ENCODE measurements around the gene C3orf22.

C3orf22 gene

DNA sequence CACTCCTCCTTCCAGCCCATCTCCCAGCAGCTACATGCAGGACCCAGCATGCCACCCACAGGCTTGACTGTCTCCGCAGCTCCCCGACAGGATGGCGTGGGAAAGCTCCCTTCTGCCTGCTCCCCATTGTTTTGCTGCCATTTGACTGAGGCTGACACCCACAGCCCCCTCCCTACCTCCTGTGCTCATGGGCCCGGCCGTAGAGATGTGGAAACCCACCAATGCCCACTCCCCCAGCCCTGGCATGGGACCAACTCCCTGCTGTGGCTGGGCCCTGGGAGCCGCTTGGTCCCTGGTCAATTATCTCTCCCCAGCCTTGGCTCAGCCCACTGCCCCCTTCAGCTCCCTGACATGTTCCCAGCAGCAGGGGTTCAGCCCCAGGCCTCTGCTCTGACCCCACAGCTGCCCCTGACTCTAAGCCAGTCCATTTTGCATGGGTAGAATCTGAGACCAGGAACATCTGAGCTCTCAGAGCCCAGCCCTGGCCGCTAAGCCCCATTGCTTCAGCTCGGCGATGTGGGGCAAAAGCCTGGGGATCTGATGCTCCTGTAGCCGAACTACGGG is 8.2 kb downstream of the C3orf22 start:
- Histone ChIP-seq H3K9me3 (replicated peaks; ENCODE audit: insufficient read depth, low read length) (no peaks in the 10 kb centered on the region), H3K4me2 (ENCODE audit: low read depth, low read length) (no peak overlapping the region), H3K9me2 (replicated peaks; ENCODE audit: insufficient read depth, low read length) (no peaks in the 10 kb centered on the region), H4K20me1 (ENCODE audit: insufficient read depth, low read length) (no peaks in the 10 kb centered on the region), H3K9ac (ENCODE audit: low read length) (no peak overlapping the region), H3F3A (ENCODE audit: insufficient read depth, low read length) (no peaks in the 10 kb centered on the region), H3K36me3 (replicated peaks; ENCODE audit: insufficient read depth, low read length) (no peaks in the 10 kb centered on the region), H3K27ac (ENCODE audit: low read length) (no peak overlapping the region), H3K27me3 (replicated peaks; ENCODE audit: insufficient read depth, low read length) (peaks cover 6% of the 10 kb centered on the region; the same call in 1 of the 2 replicates), H2AFZ (ENCODE audit: low read length) (no peak overlapping the region), H3K79me2 (ENCODE audit: low read length) (no peaks in the 10 kb centered on the region), H3K4me3 (ENCODE audit: low read length) (no peak overlapping the region), H3K4me1 (ENCODE audit: low read length) (no peaks in the 10 kb centered on the region)
- no peak for TF ChIP-seq EZH2phosphoT487 (IDR thresholded peaks at IDR 0.05; ENCODE audit: low read length)
- TF ChIP-seq, protein P1, sequence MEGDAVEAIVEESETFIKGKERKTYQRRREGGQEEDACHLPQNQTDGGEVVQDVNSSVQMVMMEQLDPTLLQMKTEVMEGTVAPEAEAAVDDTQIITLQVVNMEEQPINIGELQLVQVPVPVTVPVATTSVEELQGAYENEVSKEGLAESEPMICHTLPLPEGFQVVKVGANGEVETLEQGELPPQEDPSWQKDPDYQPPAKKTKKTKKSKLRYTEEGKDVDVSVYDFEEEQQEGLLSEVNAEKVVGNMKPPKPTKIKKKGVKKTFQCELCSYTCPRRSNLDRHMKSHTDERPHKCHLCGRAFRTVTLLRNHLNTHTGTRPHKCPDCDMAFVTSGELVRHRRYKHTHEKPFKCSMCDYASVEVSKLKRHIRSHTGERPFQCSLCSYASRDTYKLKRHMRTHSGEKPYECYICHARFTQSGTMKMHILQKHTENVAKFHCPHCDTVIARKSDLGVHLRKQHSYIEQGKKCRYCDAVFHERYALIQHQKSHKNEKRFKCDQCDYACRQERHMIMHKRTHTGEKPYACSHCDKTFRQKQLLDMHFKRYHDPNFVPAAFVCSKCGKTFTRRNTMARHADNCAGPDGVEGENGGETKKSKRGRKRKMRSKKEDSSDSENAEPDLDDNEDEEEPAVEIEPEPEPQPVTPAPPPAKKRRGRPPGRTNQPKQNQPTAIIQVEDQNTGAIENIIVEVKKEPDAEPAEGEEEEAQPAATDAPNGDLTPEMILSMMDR (IDR thresholded peaks at IDR 0.05; ENCODE audit: low read length): no peak
- TF ChIP-seq EZH2 (optimal IDR thresholded peaks at IDR 0.05; ENCODE audit: low read depth, low read length): no peak
- no peak for DNase-seq

DNA sequence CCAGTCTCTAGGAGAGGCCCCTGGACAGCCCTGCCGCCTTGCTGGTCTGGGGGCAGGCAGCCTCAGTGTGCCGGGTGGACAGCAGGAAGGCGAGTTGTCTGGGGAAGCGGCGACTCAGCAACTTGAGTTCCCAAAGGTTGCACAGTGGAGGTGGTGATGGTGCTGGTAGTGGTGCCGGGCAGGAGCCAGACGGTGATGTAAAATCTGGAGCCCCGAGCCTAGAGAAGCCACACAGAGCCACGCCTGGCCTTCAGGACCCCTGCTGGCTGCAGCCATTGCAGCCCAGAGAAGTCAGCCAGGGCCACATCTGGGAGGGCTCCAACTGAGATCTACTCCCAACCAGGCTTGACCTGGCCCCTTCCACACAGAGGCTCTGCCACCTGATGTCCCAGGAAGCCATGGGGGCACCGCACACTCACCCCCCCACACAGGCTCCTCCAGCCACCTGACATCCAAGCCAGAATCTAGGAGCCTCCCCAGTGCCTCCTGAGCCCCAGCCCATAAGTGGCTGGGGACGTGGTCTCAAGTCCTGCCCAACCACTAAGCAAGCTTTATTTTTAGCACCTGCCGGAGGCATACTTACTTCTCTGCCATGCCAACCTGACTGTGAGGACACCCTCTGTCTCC is 8.8 kb downstream of the C3orf22 start:
- Histone ChIP-seq H3K4me1 (ENCODE audit: low read length) (no peaks in the 10 kb centered on the region), H3F3A (ENCODE audit: insufficient read depth, low read length) (no peaks in the 10 kb centered on the region), H3K4me3 (ENCODE audit: low read length) (no peak overlapping the region), H2AFZ (ENCODE audit: low read length) (no peak overlapping the region), H3K4me2 (ENCODE audit: low read depth, low read length) (no peak overlapping the region), H3K9me3 (replicated peaks; ENCODE audit: insufficient read depth, low read length) (no peaks in the 10 kb centered on the region), H3K9ac (ENCODE audit: low read length) (no peak overlapping the region), H3K27me3 (replicated peaks; ENCODE audit: insufficient read depth, low read length) (peaks cover 6% of the 10 kb centered on the region; the same call in 1 of the 2 replicates), H3K36me3 (replicated peaks; ENCODE audit: insufficient read depth, low read length) (no peaks in the 10 kb centered on the region), H3K27ac (ENCODE audit: low read length) (no peak overlapping the region), H3K9me2 (replicated peaks; ENCODE audit: insufficient read depth, low read length) (no peaks in the 10 kb centered on the region), H3K79me2 (ENCODE audit: low read length) (no peaks in the 10 kb centered on the region), H4K20me1 (ENCODE audit: insufficient read depth, low read length) (no peaks in the 10 kb centered on the region)
- TF ChIP-seq EZH2 (optimal IDR thresholded peaks at IDR 0.05; ENCODE audit: low read depth, low read length): no peak
- TF ChIP-seq EZH2phosphoT487 (IDR thresholded peaks at IDR 0.05; ENCODE audit: low read length): no peak
- TF ChIP-seq, protein P1 (IDR thresholded peaks at IDR 0.05; ENCODE audit: low read length): no peak
- no peak for DNase-seq

DNA sequence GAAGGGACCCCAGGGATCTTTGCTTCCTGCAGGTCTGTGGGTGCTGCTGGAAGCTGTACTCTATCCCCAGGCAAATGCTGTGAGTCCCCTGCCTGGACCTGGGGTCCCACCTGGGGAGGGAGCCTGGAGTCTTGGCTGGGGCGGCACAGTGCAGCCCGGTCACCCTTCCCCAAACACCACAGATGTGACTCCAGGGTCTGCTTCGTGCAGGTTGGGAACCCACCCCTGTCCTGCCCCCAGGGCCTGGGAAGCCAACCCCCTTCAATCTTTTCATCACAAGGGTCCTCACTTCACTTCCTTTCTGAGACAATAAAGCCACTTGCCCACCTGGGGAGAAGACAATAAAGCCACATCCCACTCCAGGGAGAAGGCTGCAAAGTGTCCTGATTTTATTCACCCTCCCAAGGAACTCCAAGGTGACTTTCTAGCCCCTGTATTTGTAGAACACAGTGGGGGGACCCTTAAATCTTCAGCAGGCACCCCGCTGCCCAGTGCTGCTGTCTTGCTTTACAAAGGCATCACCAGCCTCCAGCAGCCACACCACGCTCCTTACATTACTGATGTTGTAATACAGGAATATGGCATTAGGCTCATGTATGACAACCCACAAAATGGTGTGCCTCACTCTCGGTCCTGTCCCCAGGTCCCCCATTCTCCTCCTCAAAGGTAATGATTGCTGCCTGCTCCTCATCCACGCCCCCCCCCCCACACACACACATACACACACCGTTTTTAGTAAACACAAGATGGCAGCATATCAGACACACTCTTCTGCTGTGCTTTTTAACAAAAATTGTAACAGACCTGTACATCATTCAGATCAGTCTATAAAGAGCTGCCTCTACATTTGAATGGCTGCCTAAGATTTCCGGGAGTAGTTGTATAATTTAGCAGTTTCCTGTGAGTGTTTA is 9.9 kb downstream of the C3orf22 start:
- Histone ChIP-seq H3K4me1 (ENCODE audit: low read length) (no peaks in the 10 kb centered on the region), H3K9me2 (replicated peaks; ENCODE audit: insufficient read depth, low read length) (no peaks in the 10 kb centered on the region), H3K27ac (ENCODE audit: low read length) (no peak overlapping the region), H3K27me3 (replicated peaks; ENCODE audit: insufficient read depth, low read length) (peaks cover 6% of the 10 kb centered on the region; the same call in 1 of the 2 replicates), H3K9ac (ENCODE audit: low read length) (no peak overlapping the region), H3K9me3 (replicated peaks; ENCODE audit: insufficient read depth, low read length) (no peaks in the 10 kb centered on the region), H4K20me1 (ENCODE audit: insufficient read depth, low read length) (no peaks in the 10 kb centered on the region), H3K36me3 (replicated peaks; ENCODE audit: insufficient read depth, low read length) (no peaks in the 10 kb centered on the region), H2AFZ (ENCODE audit: low read length) (no peak overlapping the region), H3F3A (ENCODE audit: insufficient read depth, low read length) (no peaks in the 10 kb centered on the region), H3K4me3 (ENCODE audit: low read length) (no peak overlapping the region), H3K4me2 (ENCODE audit: low read depth, low read length) (no peak overlapping the region), H3K79me2 (ENCODE audit: low read length) (no peaks in the 10 kb centered on the region)
- TF ChIP-seq, protein P1 (IDR thresholded peaks at IDR 0.05; ENCODE audit: low read length): no peak
- TF ChIP-seq EZH2phosphoT487 (IDR thresholded peaks at IDR 0.05; ENCODE audit: low read length) (no peak), EZH2 (optimal IDR thresholded peaks at IDR 0.05; ENCODE audit: low read depth, low read length) (no peak)
- no peak for DNase-seq
